NCI-H460 (cell line): ENCODE data around the gene PIPOX. TPM values are rescaled to one million over a fixed set of nuclear protein-coding genes. Genes with fewer than 3 reads are reported as not detected.
"Not testable (repeated sequence)": the region's sequence is repeated elsewhere in the genome, so short reads cannot be mapped to it uniquely, and the experiment has no call there.

ENCODE experiments used
- DNase-seq: peaks from one replicate; pipeline ENCODE4 v3.0.0-alpha.2; 2016; ENCODE audit warnings: low read depth; ENCODE audit errors: extremely low read depth
- total RNA-seq: library from RNA; depleted of rRNA; stranded (reverse); fragments of >200 nt; shearing (Covaris generic); gene quantifications from 2 replicates; pipeline ENCODE4 v1.2.3, GENCODE V29; 2014

PIPOX gene
- total RNA-seq, 1 experiment from 2014 or later = 0.62 TPM

- no peak for DNase-seq
Measured at GRCh38 chr17:29073045-29073444, 30.1 kb downstream of the PIPOX start.

GRCh38 chr17:29073520-29073919 is 30.6 kb downstream of the PIPOX start:
- DNase-seq = no peak

- DNase-seq = no peak
Measured at GRCh38 chr17:29074488-29074887, 31.5 kb downstream of the PIPOX start.

GRCh38 chr17:29076087-29076486 is 33.1 kb downstream of the PIPOX start:
- no peak for DNase-seq

- no peak for DNase-seq
Measured at GRCh38 chr17:29076722-29077121, 33.8 kb downstream of the PIPOX start.

GRCh38 chr17:29077320-29077719 is 34.4 kb downstream of the PIPOX start:
- DNase-seq = no peak

GRCh38 chr17:29078183-29079045 is 35.5 kb downstream of the PIPOX start:
- DNase-seq = no peak

- no peak for DNase-seq
Measured at GRCh38 chr17:29079433-29079832, 36.5 kb downstream of the PIPOX start.

- DNase-seq = no peak
Measured at GRCh38 chr17:29079887-29080286, 36.9 kb downstream of the PIPOX start.

- no peak for DNase-seq
Measured at GRCh38 chr17:29080323-29080722, 37.4 kb downstream of the PIPOX start.

- DNase-seq = no peak
Measured at GRCh38 chr17:29080965-29081364, 38.0 kb downstream of the PIPOX start.

GRCh38 chr17:29084541-29085146 is 41.7 kb downstream of the PIPOX start:
- DNase-seq = no peak

- no peak for DNase-seq
Measured at GRCh38 chr17:29085223-29085622, 42.3 kb downstream of the PIPOX start.

- no peak for DNase-seq
Measured at GRCh38 chr17:29086628-29087332, 43.8 kb downstream of the PIPOX start.

GRCh38 chr17:29088782-29089181 is 45.8 kb downstream of the PIPOX start:
- DNase-seq = not testable (repeated sequence)

GRCh38 chr17:29089601-29090044 is 46.7 kb downstream of the PIPOX start:
- DNase-seq = no peak

- no peak for DNase-seq
Measured at GRCh38 chr17:29090108-29090507, 47.2 kb downstream of the PIPOX start.

- DNase-seq = no peak
Measured at GRCh38 chr17:29090750-29091605, 48.0 kb downstream of the PIPOX start.

GRCh38 chr17:29091606-29092289 is 48.8 kb downstream of the PIPOX start:
- no peak for DNase-seq
